HG03457 (cell line): ENCODE data around the gene ORAI3.
A peak's percentile ranks its signal among the peaks of the same experiment; 100 is the strongest.

ENCODE experiments used
- ATAC-seq: cut with Tn5 transposase; IDR thresholded peaks from one replicate; pipeline ENCODE4 v1.9.1; 2021; ENCODE audit warnings: moderate number of reproducible peaks; ENCODE audit not compliant: unreplicated experiment

The ORAI3 gene

GRCh38 chr16:30948667-30949649 is at the start of gene ORAI3:
ORAI3 (plus strand) TSS chr16:30949068; CDS start chr16:30949290, 222 bp downstream.
- peak; percentile 47 for ATAC-seq

- ATAC-seq, result no peak
Observed at GRCh38 chr16:30899794-30900193, 49.1 kb upstream of the ORAI3 start.

- no peak for ATAC-seq
Observed at GRCh38 chr16:30900588-30900987, 48.3 kb upstream of the ORAI3 start.

- no peak for ATAC-seq
Observed at GRCh38 chr16:30901201-30902028, 47.5 kb upstream of the ORAI3 start.

- peak; percentile 63 for ATAC-seq
Observed at GRCh38 chr16:30902029-30902972, 46.6 kb upstream of the ORAI3 start.

- ATAC-seq, result no peak
Observed at GRCh38 chr16:30903002-30903401, 45.9 kb upstream of the ORAI3 start.

GRCh38 chr16:30903596-30903995 is 45.3 kb upstream of the ORAI3 start:
- ATAC-seq, result no peak

GRCh38 chr16:30904114-30904780 is 44.6 kb upstream of the ORAI3 start:
- ATAC-seq, result no peak

GRCh38 chr16:30907064-30907463 is 41.8 kb upstream of the ORAI3 start:
- ATAC-seq, result no peak

- no peak for ATAC-seq
Observed at GRCh38 chr16:30910427-30911029, 38.3 kb upstream of the ORAI3 start.

GRCh38 chr16:30912794-30913412 is 36.0 kb upstream of the ORAI3 start:
- ATAC-seq, result no peak

- ATAC-seq, result no peak
Observed at GRCh38 chr16:30914830-30915229, 34.0 kb upstream of the ORAI3 start.

- no peak for ATAC-seq
Observed at GRCh38 chr16:30918614-30919013, 30.3 kb upstream of the ORAI3 start.

- no peak for ATAC-seq
Observed at GRCh38 chr16:30920891-30921290, 28.0 kb upstream of the ORAI3 start.

GRCh38 chr16:30921459-30921747 is 27.5 kb upstream of the ORAI3 start:
- no peak for ATAC-seq

GRCh38 chr16:30921748-30922419 is 27.0 kb upstream of the ORAI3 start:
- no peak for ATAC-seq

GRCh38 chr16:30922420-30922959 is 26.4 kb upstream of the ORAI3 start:
- ATAC-seq, result peak; percentile 62

GRCh38 chr16:30922960-30923535 is 25.8 kb upstream of the ORAI3 start:
- ATAC-seq, result peak; percentile 58
